Trophoblast cell (in vitro differentiated cells and primary cell): ENCODE results near the gene BOK. TPM values are rescaled to one million over a fixed set of nuclear protein-coding genes. Genes with fewer than 3 reads are reported as not detected.

Experiments
- DNase-seq, 2 donors: peaks; one replicate each; pipeline ENCODE4 v3.0.0-alpha.2; 2016
- H2AFZ ChIP-seq: 2 replicates; pipeline ENCODE4 v1.6.1; 2013; ENCODE audit warnings: low read length, moderate library complexity, mild to moderate bottlenecking; ENCODE audit not compliant: insufficient read depth, poor library complexity
- H2AK5ac ChIP-seq: 2 replicates; pipeline ENCODE4 v1.6.1; 2013; ENCODE audit warnings: mild to moderate bottlenecking, low read length
- H2BK120ac ChIP-seq: 2 replicates; pipeline ENCODE4 v1.6.1; 2013; ENCODE audit warnings: low read length, mild to moderate bottlenecking, moderate library complexity; ENCODE audit not compliant: insufficient read depth, poor library complexity
- H2BK12ac ChIP-seq: 2 replicates; pipeline ENCODE4 v1.6.1; 2013; ENCODE audit warnings: mild to moderate bottlenecking, low read length, moderate library complexity
- H2BK5ac ChIP-seq: 2 replicates; pipeline ENCODE4 v1.6.1; 2013; ENCODE audit warnings: low read length, low read depth, moderate library complexity, mild to moderate bottlenecking; ENCODE audit not compliant: poor library complexity
- H3K14ac ChIP-seq: 2 replicates; pipeline ENCODE4 v1.6.1; 2013; ENCODE audit warnings: mild to moderate bottlenecking, low read length
- H3K18ac ChIP-seq: 2 replicates; pipeline ENCODE4 v1.6.1; 2013; ENCODE audit warnings: mild to moderate bottlenecking, low read length
- H3K23ac ChIP-seq: 2 replicates; pipeline ENCODE4 v1.6.1; 2013; ENCODE audit warnings: low read length
- H3K27ac ChIP-seq: 2 replicates; pipeline ENCODE4 v1.5.1; 2013; ENCODE audit warnings: low read depth, mild to moderate bottlenecking, inconsistent platforms, low read length, moderate library complexity
- H3K27me3 ChIP-seq: 2 replicates; pipeline ENCODE4 v1.6.1; 2013; ENCODE audit warnings: inconsistent platforms, mild to moderate bottlenecking, low read length, moderate library complexity; ENCODE audit not compliant: insufficient read depth
- H3K36me3 ChIP-seq, 2 experiments: 1 replicate in 1 of 2; 2 replicates in 1 of 2; pipeline ENCODE4 v1.6.1; 2013; ENCODE audit warnings: low read length in 2 of 2, mild to moderate bottlenecking in 2 of 2, moderate library complexity in 1 of 2; ENCODE audit not compliant: insufficient read depth in 2 of 2, control insufficient read depth in 1 of 2
- H3K4ac ChIP-seq: 2 replicates; pipeline ENCODE4 v1.6.1; 2013; ENCODE audit warnings: low read depth, mild to moderate bottlenecking, low read length, moderate library complexity
- H3K4me1 ChIP-seq, 2 experiments: 1 replicate in 1 of 2; 2 replicates in 1 of 2; pipeline ENCODE4 v1.6.1; 2013; ENCODE audit warnings: low read length in 2 of 2, mild to moderate bottlenecking in 2 of 2, moderate library complexity in 1 of 2; ENCODE audit not compliant: insufficient read depth in 2 of 2, control insufficient read depth in 1 of 2
- H3K4me2 ChIP-seq: 2 replicates; pipeline ENCODE4 v1.6.1; 2013; ENCODE audit warnings: inconsistent platforms, mild to moderate bottlenecking, low read length, moderate library complexity
- H3K4me3 ChIP-seq: 2 replicates; pipeline ENCODE4 v1.5.1; 2013; ENCODE audit warnings: mild to moderate bottlenecking, low read depth, low read length, inconsistent platforms
- H3K79me1 ChIP-seq: one replicate; pipeline ENCODE4 v1.6.1; 2013; ENCODE audit warnings: low read length
- H3K79me2 ChIP-seq: 2 replicates; pipeline ENCODE4 v1.6.1; 2013; ENCODE audit warnings: low read length, mild to moderate bottlenecking; ENCODE audit not compliant: control insufficient read depth, insufficient read depth, poor library complexity
- H3K9ac ChIP-seq: 2 replicates; pipeline ENCODE4 v1.6.1; 2013; ENCODE audit warnings: mild to moderate bottlenecking, low read length
- H3K9me3 ChIP-seq: 2 replicates; pipeline ENCODE4 v1.6.1; 2013; ENCODE audit warnings: low read depth, mild to moderate bottlenecking, control low read depth, inconsistent platforms, low read length; ENCODE audit not compliant: insufficient read depth
- H4K12ac ChIP-seq: 2 replicates; pipeline ENCODE4 v1.6.1; 2013; ENCODE audit warnings: low read depth, mild to moderate bottlenecking, low read length, moderate library complexity
- H4K8ac ChIP-seq: 2 replicates; pipeline ENCODE4 v1.6.1; 2013; ENCODE audit warnings: low read depth, mild to moderate bottlenecking, low read length, moderate library complexity
- H4K91ac ChIP-seq: one replicate; pipeline ENCODE4 v1.6.1; 2013; ENCODE audit warnings: low read depth, mild to moderate bottlenecking, low read length, moderate library complexity
- WGBS: extraction: QIAGEN DNeasy Blood & Tissue Kit; methylation state at CpG from one replicate; pipeline ENCODE4 v1.1.7; 2013; ENCODE audit warnings: missing lambda C conversion rate; ENCODE audit not compliant: insufficient read length, insufficient coverage; ENCODE audit errors: extremely low coverage; 5-methylcytosine and 5-hydroxymethylcytosine counted together
- polyA plus RNA-seq: library from polyadenylated mRNA; stranded (reverse); fragments of 200-250 nt; gene quantifications from 2 replicates; pipeline ENCODE4 v1.2.3, GENCODE V29; 2013

Gene BOK, protein sequence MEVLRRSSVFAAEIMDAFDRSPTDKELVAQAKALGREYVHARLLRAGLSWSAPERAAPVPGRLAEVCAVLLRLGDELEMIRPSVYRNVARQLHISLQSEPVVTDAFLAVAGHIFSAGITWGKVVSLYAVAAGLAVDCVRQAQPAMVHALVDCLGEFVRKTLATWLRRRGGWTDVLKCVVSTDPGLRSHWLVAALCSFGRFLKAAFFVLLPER
- 46.7 and 48.1 TPM in 2 replicates for polyA plus RNA-seq

DNA sequence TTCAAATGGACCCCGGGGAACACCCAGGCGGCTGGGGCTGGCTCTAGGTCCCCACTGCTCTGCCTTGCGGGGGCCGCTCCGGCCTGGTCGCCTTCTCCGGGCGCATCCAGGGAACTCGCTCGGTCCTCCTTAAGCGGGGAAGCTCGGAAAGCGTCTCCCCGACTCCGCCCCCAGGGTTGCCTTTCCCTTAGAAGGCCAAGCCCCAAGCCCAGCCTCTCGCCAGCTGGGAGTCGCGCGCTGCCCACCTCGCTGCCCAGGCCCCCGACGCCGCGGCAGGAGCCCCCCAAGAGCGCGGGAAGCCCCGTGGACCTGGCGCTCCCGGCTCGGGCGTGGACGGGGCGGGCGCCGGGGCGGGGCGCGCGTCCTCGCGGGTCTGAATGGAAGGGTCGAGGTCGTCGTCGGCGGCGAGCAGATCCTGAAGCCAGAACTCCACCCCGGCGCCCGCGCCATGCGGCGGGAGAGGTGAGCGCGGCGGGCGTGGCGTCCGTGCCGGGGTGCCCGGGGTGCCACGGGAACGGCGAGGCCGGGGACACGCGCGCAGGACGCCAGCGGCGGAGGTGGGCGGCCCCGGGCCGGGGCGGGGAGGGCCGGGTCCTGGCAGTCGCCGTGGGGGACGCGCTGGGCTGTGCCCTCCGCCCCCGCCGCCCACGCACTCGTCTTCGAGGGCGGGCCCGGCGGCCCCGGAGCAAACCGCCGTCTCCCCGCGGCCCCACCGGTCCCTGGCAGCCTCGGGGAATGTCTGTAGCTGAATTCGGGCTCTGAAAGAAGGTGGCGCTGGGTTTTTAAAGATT lies at the start of gene BOK:
Gene BOK, plus strand, starts transcription at position 214 of the 791 bp plus-strand sequence. CDS start 739 bp downstream, outside the sequence.
- no CpG with 5 or more reads among the region's 98 CpGs for WGBS

GRCh38 chr2:241509155-241509784 lies 49.3 kb upstream of the BOK start:
- no peak for DNase-seq
- WGBS, result no CpG with 5 or more reads among the region's 24 CpGs

More for the DNA sequence above, at the start of gene BOK:
- Histone ChIP-seq H2BK12ac (peak within 1 kb of the TSS; percentile 10), H2AFZ (peak within 1 kb of the TSS; percentile 24), H3K4me2 (peak within 1 kb of the TSS; percentile 58), H3K23ac (no peak within 1 kb of the TSS), H3K4me3 (peak within 1 kb of the TSS; percentile 95), H3K9me3 (peaks cover 4% of the 10 kb centered on the region), H3K36me3 (peaks cover 18 to 20% of the 10 kb centered on the region in 2 experiments), H4K91ac (peak within 1 kb of the TSS; percentile 95), H2AK5ac (peak within 1 kb of the TSS; percentile 3), H3K4ac (peak within 1 kb of the TSS; percentile 84), H3K27me3 (no peaks in the 10 kb centered on the region), H2BK120ac (peak within 1 kb of the TSS; percentile 18), H2BK5ac (peak within 1 kb of the TSS; percentile 28), H3K18ac (peak within 1 kb of the TSS; percentile 83), H3K27ac (peak within 1 kb of the TSS; percentile 71), H3K14ac (peak within 1 kb of the TSS; percentile 72), H4K12ac (peak within 1 kb of the TSS; percentile 13), H4K8ac (peak within 1 kb of the TSS; percentile 83), H3K4me1 (peaks cover 37 to 43% of the 10 kb centered on the region in 2 experiments), H3K9ac (peak within 1 kb of the TSS; percentile 95), H3K79me1 (peaks cover 29% of the 10 kb centered on the region), H3K79me2 (peaks cover 25% of the 10 kb centered on the region)
- DNase-seq, result peak; percentile 35 to 76

DNA sequence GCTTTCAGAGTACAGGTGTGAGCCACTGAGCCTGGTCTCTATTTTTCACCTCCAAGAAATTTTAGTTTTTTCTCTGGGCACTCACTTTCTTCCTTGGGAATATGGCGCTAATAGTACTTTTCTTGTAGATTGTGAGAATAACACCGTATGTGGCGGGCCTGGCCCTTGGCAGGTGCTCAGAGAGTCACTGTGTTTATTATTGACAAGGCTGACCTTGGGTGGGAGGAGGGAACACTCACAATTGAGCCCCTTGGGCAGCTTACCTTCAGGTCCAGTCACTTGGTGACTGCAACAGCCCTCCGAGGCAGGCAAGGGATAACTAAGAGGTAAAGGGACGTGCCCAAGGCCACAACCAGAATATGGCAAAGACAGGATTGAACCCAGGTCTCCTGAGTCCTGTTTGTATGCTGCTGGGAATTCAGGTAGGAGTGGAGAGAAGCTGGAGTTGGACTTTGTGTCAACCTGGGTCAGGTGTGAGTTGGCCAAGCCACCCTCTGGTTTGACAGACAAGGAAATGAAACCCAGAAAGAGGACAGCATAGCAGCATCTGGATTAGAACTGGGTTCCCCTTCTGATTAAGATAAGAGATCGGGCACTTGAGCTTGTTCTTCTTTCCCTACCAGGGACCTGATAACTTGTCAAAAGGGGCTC lies 47.3 kb upstream of the BOK start:
- Histone ChIP-seq H3K9ac (peak overlapping the region; percentile 56), H4K12ac (no peak overlapping the region), H2BK12ac (no peak overlapping the region), H4K91ac (no peak overlapping the region), H3K4me2 (no peak overlapping the region), H3K4ac (no peak overlapping the region), H3K27me3 (no peaks in the 10 kb centered on the region), H3K4me1 (peaks cover 13% of the 10 kb centered on the region in 2 experiments), H2AFZ (no peak overlapping the region), H3K36me3 (peaks cover 0 to under 1% of the 10 kb centered on the region in 2 experiments), H2BK120ac (no peak overlapping the region), H3K23ac (no peak overlapping the region), H3K4me3 (no peak overlapping the region), H3K79me1 (peaks cover 16% of the 10 kb centered on the region), H3K27ac (no peak overlapping the region), H2AK5ac (no peak overlapping the region), H3K14ac (no peak overlapping the region), H2BK5ac (no peak overlapping the region), H4K8ac (no peak overlapping the region), H3K18ac (no peak overlapping the region), H3K9me3 (peaks cover 1% of the 10 kb centered on the region), H3K79me2 (peaks cover 18% of the 10 kb centered on the region)
- no peak for DNase-seq
- no CpG with 5 or more reads among the region's 6 CpGs for WGBS

More at GRCh38 chr2:241509155-241509784, 49.3 kb upstream of the BOK start:
- Histone ChIP-seq H3K23ac (no peak overlapping the region), H4K12ac (peak overlapping the region; percentile 36), H3K4me1 (peaks cover 16 to 19% of the 10 kb centered on the region in 2 experiments), H2BK12ac (no peak overlapping the region), H3K9me3 (peaks cover 1% of the 10 kb centered on the region), H2AFZ (peak overlapping the region; percentile 34), H3K79me2 (peaks cover 23% of the 10 kb centered on the region), H2BK120ac (peak overlapping the region; percentile 87), H3K27me3 (no peaks in the 10 kb centered on the region), H3K4me3 (peak overlapping the region; percentile 79), H4K8ac (peak overlapping the region; percentile 86), H4K91ac (peak overlapping the region; percentile 97), H3K27ac (peak overlapping the region; percentile 59), H3K4me2 (peak overlapping the region; percentile 88), H3K9ac (peak overlapping the region; percentile 39), H3K14ac (peak overlapping the region; percentile 80), H2AK5ac (peak overlapping the region; percentile 77), H3K18ac (peak overlapping the region; percentile 91), H3K79me1 (peaks cover 16% of the 10 kb centered on the region), H3K4ac (peak overlapping the region; percentile 68), H3K36me3 (peaks cover 2 to 8% of the 10 kb centered on the region in 2 experiments), H2BK5ac (peak overlapping the region; percentile 47)

- H3K9ac ChIP-seq, result no peak overlapping the region
- no peak overlapping the region for H2AFZ ChIP-seq
- no peak overlapping the region for H4K12ac ChIP-seq
- no peak overlapping the region for H3K14ac ChIP-seq
- H3K4me1 ChIP-seq, result peaks cover 0 to under 1% of the 10 kb centered on the region in 2 experiments
- no peak overlapping the region for H2AK5ac ChIP-seq
- no peak overlapping the region for H2BK5ac ChIP-seq
- no peak overlapping the region for H3K23ac ChIP-seq
- H3K27me3 ChIP-seq, result no peaks in the 10 kb centered on the region
- no CpG with 5 or more reads among the region's 5 CpGs for WGBS
- no peak overlapping the region for H2BK12ac ChIP-seq
- H3K79me1 ChIP-seq, result no peaks in the 10 kb centered on the region
- no peaks in the 10 kb centered on the region for H3K79me2 ChIP-seq
- H3K27ac ChIP-seq, result no peak overlapping the region
- no peak overlapping the region for H4K8ac ChIP-seq
- peak in 1 of 2 donors; percentile 8 for DNase-seq
- no peaks in the 10 kb centered on the region for H3K36me3 ChIP-seq
- H3K4me2 ChIP-seq, result no peak overlapping the region
- H3K9me3 ChIP-seq, result peaks cover 11% of the 10 kb centered on the region
- H2BK120ac ChIP-seq, result no peak overlapping the region
- no peak overlapping the region for H4K91ac ChIP-seq
- H3K4ac ChIP-seq, result no peak overlapping the region
- no peak overlapping the region for H3K4me3 ChIP-seq
- H3K18ac ChIP-seq, result no peak overlapping the region
Measured at GRCh38 chr2:241514553-241514952, 44.0 kb upstream of the BOK start.
